22Rv1 (cell line): Measurements from ENCODE around the gene TMEM11.
A peak's percentile ranks its signal among the peaks of the same experiment; 100 is the strongest.
"Not testable (repeated sequence)": the region's sequence is repeated elsewhere in the genome, so short reads cannot be mapped to it uniquely, and the experiment has no call there.

Experiments
- H3K27ac ChIP-seq: fragments of 450-650 bp; 2 replicates; pipeline ENCODE4 v1.5.1; 2017
- CTCF ChIP-seq: fragments of 450-650 bp; IDR thresholded peaks from 2 replicates; pipeline ENCODE4 v1.5.1; 2017; ENCODE audit warnings: mild to moderate bottlenecking
- ZFX ChIP-seq: fragments of 450-650 bp; IDR thresholded peaks from 2 replicates; pipeline ENCODE4 v1.6.1; 2017; ENCODE audit warnings: antibody characterized with exemption, borderline replicate concordance

TMEM11 gene

GRCh38 chr17:21228845-21229244, 14.9 kb upstream of the TMEM11 start:
- TF ChIP-seq ZFX (no peak), CTCF (no peak)
- no peak overlapping the region for H3K27ac ChIP-seq

- no peak for TF ChIP-seq ZFX
- TF ChIP-seq CTCF: no peak
- H3K27ac ChIP-seq: no peak overlapping the region
These were observed 14.2 kb upstream of the TMEM11 start for GRCh38 chr17:21228111-21228510.

- H3K27ac ChIP-seq: not testable (repeated sequence)
These were observed 13.3 kb upstream of the TMEM11 start for GRCh38 chr17:21227277-21227676.

- no peak overlapping the region for H3K27ac ChIP-seq
- TF ChIP-seq CTCF (no peak), ZFX (no peak)
These were observed 9.1 kb upstream of the TMEM11 start for GRCh38 chr17:21223086-21223485.

- H3K27ac ChIP-seq: 0 out of 2 replicates have a peak overlapping the region, but pooled peaks have one; percentile 10
- TF ChIP-seq ZFX (no peak), CTCF (no peak)
These were observed 4.9 kb upstream of the TMEM11 start for GRCh38 chr17:21218831-21219380.

- TF ChIP-seq ZFX: no peak
- TF ChIP-seq CTCF: no peak
- no peak overlapping the region for H3K27ac ChIP-seq
These were observed 4.1 kb upstream of the TMEM11 start for GRCh38 chr17:21218101-21218500.

- H3K27ac ChIP-seq: no peak overlapping the region
- TF ChIP-seq ZFX (no peak), CTCF (no peak)
These were observed 3.4 kb upstream of the TMEM11 start for GRCh38 chr17:21217346-21217745.

GRCh38 chr17:21215935-21216334, 2.0 kb upstream of the TMEM11 start:
- H3K27ac ChIP-seq: no peak overlapping the region
- no peak for TF ChIP-seq ZFX
- no peak for TF ChIP-seq CTCF
